ENCODE results near the gene GRIN3A.
A peak's percentile ranks its signal among the peaks of the same experiment; 100 is the strongest.
"Not testable (repeated sequence)": the region's sequence is repeated elsewhere in the genome, so short reads cannot be mapped to it uniquely, and the experiment has no call there.

GRIN3A gene

DNA sequence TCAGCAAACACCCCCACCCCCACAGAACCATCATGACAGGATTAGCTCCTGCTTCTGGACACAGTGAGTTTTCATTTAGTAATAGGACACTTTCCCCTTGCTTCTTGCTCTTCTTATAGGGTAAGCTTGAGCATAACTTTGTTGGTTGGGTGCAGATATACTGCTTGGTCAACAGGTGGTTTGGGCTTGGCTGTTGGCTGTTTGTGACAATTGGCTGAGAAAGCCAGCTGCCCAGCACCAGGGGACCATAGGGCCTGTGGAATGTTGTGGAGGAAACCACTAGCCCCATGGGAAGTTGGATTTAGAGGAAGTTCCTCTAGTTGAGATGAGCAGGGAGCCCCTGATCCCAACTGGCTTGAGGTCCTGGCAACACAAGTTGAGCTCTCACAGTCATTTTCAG is 174.2 kb downstream of the GRIN3A start:
- H3K27ac ChIP-seq (ENCODE audit: low read length), result no peak overlapping the region

DNA sequence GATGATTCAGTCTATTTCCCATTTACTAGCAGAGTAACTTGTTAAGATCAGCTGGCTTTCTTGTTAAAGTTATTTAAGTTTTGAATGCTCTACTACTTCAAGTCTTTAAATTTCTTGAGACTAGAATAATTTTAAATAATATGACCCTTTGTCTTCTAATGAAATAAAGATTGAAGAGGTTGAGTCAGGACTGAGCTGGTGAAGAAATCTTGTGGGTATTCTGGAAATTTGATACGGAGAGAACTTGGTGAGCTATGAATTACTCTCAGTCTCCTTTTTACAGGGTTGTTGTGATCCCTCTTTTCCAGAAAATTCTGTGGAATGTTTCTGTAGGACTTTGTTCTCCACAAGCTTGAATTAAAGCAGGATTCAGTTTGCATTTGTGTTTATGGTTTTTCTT is 175.5 kb downstream of the GRIN3A start:
- H3K27me3 ChIP-seq (ENCODE audit: control insufficient read depth, insufficient read depth, low read length), result no peaks in the 10 kb centered on the region
- no peaks in the 10 kb centered on the region for H3K9me3 ChIP-seq (ENCODE audit: control insufficient read depth, insufficient read depth, low read length)
- no peaks in the 10 kb centered on the region for H3K4me1 ChIP-seq (ENCODE audit: control insufficient read depth, insufficient read depth, low read length)
- no peak overlapping the region for H3K4me3 ChIP-seq (ENCODE audit: low read length)
- WGBS (ENCODE audit: insufficient coverage, insufficient read length), result no CpG with 5 or more reads among the region's 1 CpG
- no peak overlapping the region for H3K27ac ChIP-seq (ENCODE audit: low read length)
- no peak for DNase-seq (ENCODE audit: low read depth, low spot score)
- H3K36me3 ChIP-seq (ENCODE audit: control insufficient read depth, insufficient read depth, low read length), result peaks cover 5% of the 10 kb centered on the region; the same call in 1 of the 2 replicates

More for the DNA sequence above, 174.2 kb downstream of the GRIN3A start:
- DNase-seq (ENCODE audit: low read depth, low spot score), result no peak
- Histone ChIP-seq H3K36me3 (ENCODE audit: control insufficient read depth, insufficient read depth, low read length) (peaks cover 4% of the 10 kb centered on the region; the same call in 1 of the 2 replicates), H3K9me3 (ENCODE audit: control insufficient read depth, insufficient read depth, low read length) (no peaks in the 10 kb centered on the region), H3K27me3 (ENCODE audit: control insufficient read depth, insufficient read depth, low read length) (no peaks in the 10 kb centered on the region), H3K4me3 (ENCODE audit: low read length) (no peak overlapping the region), H3K4me1 (ENCODE audit: control insufficient read depth, insufficient read depth, low read length) (no peaks in the 10 kb centered on the region)

DNA sequence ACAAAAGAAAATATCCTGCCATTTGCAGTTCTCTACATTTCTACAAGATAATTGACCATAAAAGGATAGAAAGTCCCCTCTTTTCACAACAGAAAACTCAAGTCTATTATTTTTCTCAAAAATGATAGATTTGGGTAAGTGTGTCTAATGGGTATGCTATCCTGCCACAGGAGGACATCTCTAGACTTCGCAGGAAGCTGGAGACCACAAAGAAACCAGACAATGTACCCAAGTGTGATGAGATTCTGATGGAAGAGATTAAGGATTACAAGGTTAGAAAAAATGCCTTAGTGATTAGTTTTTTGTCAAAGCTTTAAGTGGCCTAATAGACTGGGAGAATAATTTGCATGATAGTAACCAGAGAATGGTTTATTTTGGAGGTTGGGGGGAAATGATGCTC is 176.7 kb downstream of the GRIN3A start:
- no peak for DNase-seq (ENCODE audit: low read depth, low spot score)
- H3K36me3 ChIP-seq (ENCODE audit: control insufficient read depth, insufficient read depth, low read length), result peaks cover 9% of the 10 kb centered on the region; the same call in 1 of the 2 replicates
- no peaks in the 10 kb centered on the region for H3K4me1 ChIP-seq (ENCODE audit: control insufficient read depth, insufficient read depth, low read length)
- H3K27ac ChIP-seq (ENCODE audit: low read length), result no peak overlapping the region
- no peak overlapping the region for H3K4me3 ChIP-seq (ENCODE audit: low read length)
- WGBS (ENCODE audit: insufficient coverage, insufficient read length), result no CpG with 5 or more reads among the region's 1 CpG
- no peaks in the 10 kb centered on the region for H3K27me3 ChIP-seq (ENCODE audit: control insufficient read depth, insufficient read depth, low read length)
- no peaks in the 10 kb centered on the region for H3K9me3 ChIP-seq (ENCODE audit: control insufficient read depth, insufficient read depth, low read length)

DNA sequence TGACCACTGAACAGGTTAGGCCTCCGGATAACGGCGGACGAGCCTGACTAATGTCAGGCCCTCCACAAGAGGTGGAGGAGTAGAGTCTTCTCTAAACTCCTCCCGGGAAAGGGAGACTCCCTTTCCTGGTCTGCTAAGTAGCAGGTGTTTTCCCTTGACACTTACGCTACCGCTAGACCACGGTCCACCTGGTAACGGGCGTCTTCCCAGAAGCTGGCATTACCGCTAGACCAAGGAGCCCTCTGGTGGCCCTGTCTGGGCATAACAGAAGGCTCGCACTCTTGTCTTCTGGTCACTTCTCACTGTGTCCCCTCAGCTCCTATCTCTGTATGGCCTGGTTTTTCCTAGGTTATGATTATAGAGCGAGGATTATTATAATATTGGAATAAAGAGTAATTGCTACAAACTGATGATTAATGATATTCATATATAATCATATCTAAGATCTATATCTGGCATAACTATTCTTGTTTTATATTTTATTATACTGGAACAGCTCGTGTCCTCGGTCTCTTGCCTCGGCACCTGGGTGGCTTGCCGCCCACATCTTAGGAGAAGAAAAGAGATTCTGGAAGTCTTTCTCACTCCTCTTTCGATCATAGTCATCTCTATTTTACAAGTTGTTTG is 188.9 kb downstream of the GRIN3A start:
- peak; percentile 18 for DNase-seq (ENCODE audit: low read depth, low spot score)
- not testable (repeated sequence) for H3K27me3 ChIP-seq (ENCODE audit: control insufficient read depth, insufficient read depth, low read length); H3K27ac ChIP-seq (ENCODE audit: low read length); H3K9me3 ChIP-seq (ENCODE audit: control insufficient read depth, insufficient read depth, low read length); H3K4me3 ChIP-seq (ENCODE audit: low read length); H3K4me1 ChIP-seq (ENCODE audit: control insufficient read depth, insufficient read depth, low read length)
- H3K36me3 ChIP-seq (ENCODE audit: control insufficient read depth, insufficient read depth, low read length), result peaks cover 15% of the 10 kb centered on the region; the same call in 1 of the 2 replicates
- WGBS (ENCODE audit: insufficient coverage, insufficient read length), result no CpG with 5 or more reads among the region's 18 CpGs

DNA sequence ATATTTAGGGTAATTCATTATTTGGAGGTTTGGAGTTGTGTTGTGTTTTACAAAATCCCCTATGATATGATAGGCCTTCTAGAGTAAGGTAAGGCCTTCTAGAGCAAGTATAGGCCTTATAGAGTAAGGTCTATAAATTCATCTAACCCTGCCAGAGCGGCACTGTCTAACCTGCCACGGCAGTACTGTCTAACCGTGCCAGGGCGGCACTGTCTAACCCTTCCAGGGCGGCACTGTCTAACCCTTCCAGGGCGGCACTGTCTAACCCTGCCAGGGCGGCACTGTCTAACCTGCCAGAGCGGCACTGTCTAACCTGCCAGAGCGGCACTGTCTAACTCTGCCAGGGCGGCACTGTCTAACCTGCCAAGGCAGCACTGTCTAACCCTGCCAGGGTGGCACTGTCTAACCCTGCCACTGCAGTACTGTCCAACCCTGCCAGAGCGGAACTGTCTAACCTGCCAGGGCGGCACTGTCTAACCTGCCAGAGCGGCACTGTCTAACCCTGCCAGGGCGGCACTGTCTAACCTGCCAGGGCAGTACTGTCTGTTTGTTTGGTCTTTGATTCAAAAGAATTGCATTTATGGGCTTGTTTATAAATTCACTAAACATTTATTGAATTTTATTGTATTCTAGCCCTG is 195.2 kb downstream of the GRIN3A start:
- Histone ChIP-seq H3K4me1 (ENCODE audit: control insufficient read depth, insufficient read depth, low read length) (no peaks in the 10 kb centered on the region), H3K9me3 (ENCODE audit: control insufficient read depth, insufficient read depth, low read length) (no peaks in the 10 kb centered on the region), H3K27ac (ENCODE audit: low read length) (no peak overlapping the region), H3K36me3 (ENCODE audit: control insufficient read depth, insufficient read depth, low read length) (peaks cover 10% of the 10 kb centered on the region; the same call in 1 of the 2 replicates), H3K27me3 (ENCODE audit: control insufficient read depth, insufficient read depth, low read length) (no peaks in the 10 kb centered on the region), H3K4me3 (ENCODE audit: low read length) (no peak overlapping the region)
- DNase-seq (ENCODE audit: low read depth, low spot score), result no peak
- WGBS (ENCODE audit: insufficient coverage, insufficient read length), result no CpG with 5 or more reads among the region's 14 CpGs

DNA sequence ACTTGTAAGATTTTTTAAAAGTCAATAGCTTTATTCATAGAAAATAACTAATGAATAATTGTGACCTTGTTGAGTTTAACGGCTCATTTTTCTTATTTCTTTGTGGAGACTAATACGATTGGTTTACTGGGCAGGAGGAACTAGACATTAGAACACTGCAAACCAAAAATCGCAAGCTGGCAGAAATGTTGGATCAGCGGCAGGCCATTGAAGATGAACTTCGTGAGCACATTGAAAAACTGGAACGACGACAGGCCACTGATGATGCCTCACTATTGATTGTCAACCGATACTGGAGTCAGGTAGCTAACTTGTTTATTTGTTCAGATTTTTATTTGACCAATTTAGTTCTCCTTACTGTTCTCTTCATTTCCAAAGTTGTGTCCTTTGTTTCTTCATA is 198.4 kb downstream of the GRIN3A start:
- Histone ChIP-seq H3K36me3 (ENCODE audit: control insufficient read depth, insufficient read depth, low read length) (peaks cover 4% of the 10 kb centered on the region; the same call in 1 of the 2 replicates), H3K4me1 (ENCODE audit: control insufficient read depth, insufficient read depth, low read length) (no peaks in the 10 kb centered on the region), H3K27me3 (ENCODE audit: control insufficient read depth, insufficient read depth, low read length) (no peaks in the 10 kb centered on the region), H3K27ac (ENCODE audit: low read length) (no peak overlapping the region), H3K9me3 (ENCODE audit: control insufficient read depth, insufficient read depth, low read length) (no peaks in the 10 kb centered on the region), H3K4me3 (ENCODE audit: low read length) (no peak overlapping the region)
- DNase-seq (ENCODE audit: low read depth, low spot score), result no peak
- WGBS (ENCODE audit: insufficient coverage, insufficient read length), result no CpG with 5 or more reads among the region's 8 CpGs

DNA sequence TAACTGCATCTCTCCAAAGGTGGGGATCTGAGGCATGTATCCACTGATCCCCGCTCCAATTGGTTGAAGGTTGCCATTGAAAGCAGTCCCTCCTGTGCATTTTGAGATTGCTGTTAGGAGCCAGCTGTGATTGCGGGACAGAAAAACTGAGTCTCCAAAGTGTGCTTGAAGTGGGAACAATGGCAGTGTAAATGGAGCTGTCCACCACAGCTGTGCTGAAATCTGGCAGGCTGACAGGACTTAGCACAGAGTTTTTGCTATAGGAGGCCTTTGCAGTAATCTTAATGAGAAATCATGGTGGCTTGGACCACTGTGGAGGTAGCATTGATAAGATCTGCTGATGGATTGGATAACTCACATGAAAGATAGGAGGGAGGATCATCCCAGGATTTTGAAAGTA is 201.5 kb downstream of the GRIN3A start:
- Histone ChIP-seq H3K4me1 (ENCODE audit: control insufficient read depth, insufficient read depth, low read length) (no peaks in the 10 kb centered on the region), H3K9me3 (ENCODE audit: control insufficient read depth, insufficient read depth, low read length) (no peaks in the 10 kb centered on the region), H3K4me3 (ENCODE audit: low read length) (no peak overlapping the region), H3K36me3 (ENCODE audit: control insufficient read depth, insufficient read depth, low read length) (no peaks in the 10 kb centered on the region; the same call in 1 of the 2 replicates), H3K27ac (ENCODE audit: low read length) (no peak overlapping the region), H3K27me3 (ENCODE audit: control insufficient read depth, insufficient read depth, low read length) (no peaks in the 10 kb centered on the region)
- DNase-seq (ENCODE audit: low read depth, low spot score), result no peak
- WGBS (ENCODE audit: insufficient coverage, insufficient read length), result no CpG with 5 or more reads among the region's 2 CpGs

DNA sequence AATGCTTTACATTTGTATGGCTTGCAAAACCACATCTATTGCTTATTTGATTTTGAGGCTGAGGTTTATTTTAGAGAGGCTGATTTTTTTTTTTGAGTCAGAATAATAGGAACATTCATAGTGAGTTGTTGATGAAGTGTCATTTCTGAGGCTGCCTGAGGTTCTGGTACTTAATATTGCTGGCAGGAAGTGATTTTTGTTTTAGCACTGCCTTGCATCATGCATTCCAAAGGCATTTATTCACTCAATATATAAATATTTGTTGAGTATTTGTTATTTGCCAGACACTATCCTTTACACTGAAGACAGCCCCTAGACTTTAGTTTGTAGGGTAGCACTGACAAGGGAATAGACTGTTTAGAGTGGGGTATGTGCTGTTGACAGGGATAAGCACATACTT is 202.1 kb downstream of the GRIN3A start:
- Histone ChIP-seq H3K9me3 (ENCODE audit: control insufficient read depth, insufficient read depth, low read length) (no peaks in the 10 kb centered on the region), H3K27me3 (ENCODE audit: control insufficient read depth, insufficient read depth, low read length) (no peaks in the 10 kb centered on the region), H3K36me3 (ENCODE audit: control insufficient read depth, insufficient read depth, low read length) (no peaks in the 10 kb centered on the region; the same call in 1 of the 2 replicates), H3K4me3 (ENCODE audit: low read length) (no peak overlapping the region), H3K27ac (ENCODE audit: low read length) (no peak overlapping the region), H3K4me1 (ENCODE audit: control insufficient read depth, insufficient read depth, low read length) (no peaks in the 10 kb centered on the region)
- DNase-seq (ENCODE audit: low read depth, low spot score), result no peak

DNA sequence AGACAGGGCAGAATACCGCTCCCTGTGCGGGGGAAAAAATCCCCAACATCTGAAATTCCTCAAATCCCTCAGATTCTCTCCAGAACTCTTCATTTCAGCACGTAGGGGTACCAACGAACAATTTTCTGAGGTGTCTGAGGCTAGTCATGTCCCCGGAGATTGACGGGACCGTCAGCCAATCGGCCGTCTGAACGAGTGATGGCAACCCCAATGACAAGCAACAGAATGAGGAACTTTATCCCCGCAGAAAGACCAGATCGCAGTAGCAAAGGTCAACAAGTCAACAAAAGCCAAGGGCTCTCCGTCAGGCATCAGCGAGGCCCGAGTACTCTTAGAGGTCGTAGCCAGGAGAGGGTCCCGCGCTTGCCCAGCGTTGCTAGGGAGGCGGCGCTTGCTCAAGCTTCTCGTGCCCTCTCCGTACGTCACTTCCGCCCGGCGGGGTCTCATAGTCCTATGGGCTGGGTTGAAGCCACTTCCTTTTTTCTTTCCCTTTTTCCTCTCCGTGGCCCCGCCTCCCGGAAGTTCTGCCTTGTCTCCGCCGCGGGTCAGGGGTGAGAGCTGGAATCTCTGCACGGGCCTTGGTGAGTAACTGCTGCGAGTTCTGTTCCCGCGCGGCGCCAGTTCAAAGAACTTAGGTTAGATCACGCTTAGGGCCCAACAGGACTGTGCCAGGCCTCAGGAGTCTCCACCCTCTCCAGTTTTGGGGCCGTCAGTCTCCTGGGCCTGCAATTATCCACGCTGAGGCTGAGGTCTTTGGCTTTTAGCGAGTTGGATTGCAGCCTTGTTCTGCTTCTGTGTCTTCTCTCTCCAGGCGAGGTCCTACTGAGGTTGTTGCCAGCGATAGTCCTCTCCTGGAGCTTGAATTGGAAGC is 204.9 kb downstream of the GRIN3A start, which contains the start of gene RNF20:
Gene RNF20, plus strand, starts transcription at position 520 of the 871 bp plus-strand sequence. CDS start 1,571 bp downstream, outside the sequence.
- no CpG with 5 or more reads among the region's 45 CpGs for WGBS (ENCODE audit: insufficient coverage, insufficient read length)
- H3K4me3 ChIP-seq (ENCODE audit: low read length), result peak within 1 kb of the TSS; percentile 94
- H3K27me3 ChIP-seq (ENCODE audit: control insufficient read depth, insufficient read depth, low read length), result no peaks in the 10 kb centered on the region
- peak; percentile 96 for DNase-seq (ENCODE audit: low read depth, low spot score)
- H3K36me3 ChIP-seq (ENCODE audit: control insufficient read depth, insufficient read depth, low read length), result no peaks in the 10 kb centered on the region; the same call in 1 of the 2 replicates
- no peak within 1 kb of the TSS for H3K27ac ChIP-seq (ENCODE audit: low read length)
- no peaks in the 10 kb centered on the region for H3K4me1 ChIP-seq (ENCODE audit: control insufficient read depth, insufficient read depth, low read length)
- no peaks in the 10 kb centered on the region for H3K9me3 ChIP-seq (ENCODE audit: control insufficient read depth, insufficient read depth, low read length)

DNA sequence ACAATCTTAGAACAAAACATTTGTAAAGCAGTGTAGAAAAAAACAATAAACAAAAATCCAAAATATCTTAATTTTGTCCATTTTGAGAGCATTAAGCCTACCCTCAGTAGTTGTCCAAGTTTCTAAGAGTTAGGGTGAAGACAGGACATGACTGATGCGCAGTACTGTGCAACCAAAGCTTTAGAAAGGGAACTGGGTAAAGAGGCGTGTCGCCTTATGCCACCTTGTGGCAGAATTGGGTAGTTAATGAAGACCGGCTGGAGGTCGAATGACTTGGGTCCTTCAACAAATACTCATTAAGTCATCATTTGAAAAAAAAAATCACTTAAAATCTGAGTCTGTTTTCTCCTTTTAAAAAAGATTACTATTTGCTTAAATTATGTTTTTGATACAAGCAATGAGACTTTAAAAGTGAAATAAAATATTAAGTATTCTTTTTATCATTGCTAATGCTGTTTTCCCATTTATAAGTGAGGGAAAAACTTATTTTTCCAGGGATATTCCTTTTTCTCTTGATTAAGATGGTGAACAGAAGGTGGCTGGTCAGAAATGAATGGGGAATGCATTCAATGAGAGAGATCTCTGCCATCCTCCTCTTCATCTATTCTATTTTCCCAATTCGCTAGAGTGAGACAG is 208.3 kb downstream of the GRIN3A start:
- WGBS (ENCODE audit: insufficient coverage, insufficient read length), result no CpG with 5 or more reads among the region's 6 CpGs
- DNase-seq (ENCODE audit: low read depth, low spot score), result no peak
- Histone ChIP-seq H3K36me3 (ENCODE audit: control insufficient read depth, insufficient read depth, low read length) (no peaks in the 10 kb centered on the region), H3K27ac (ENCODE audit: low read length) (no peak overlapping the region), H3K9me3 (ENCODE audit: control insufficient read depth, insufficient read depth, low read length) (no peaks in the 10 kb centered on the region), H3K27me3 (ENCODE audit: control insufficient read depth, insufficient read depth, low read length) (no peaks in the 10 kb centered on the region), H3K4me1 (ENCODE audit: control insufficient read depth, insufficient read depth, low read length) (no peaks in the 10 kb centered on the region), H3K4me3 (ENCODE audit: low read length) (no peak overlapping the region)
